ENCODE data around the gene ZFYVE9.

Gene ZFYVE9

GRCh38 chr1:52112489-52112888, 29.4 kb upstream of the ZFYVE9 start:
- no peak for TF ChIP-seq CTCF (IDR thresholded peaks at IDR 0.05; ENCODE audit: borderline replicate concordance, insufficient read depth, low read depth, low read length)
- no peak overlapping the region for H3K4me3 ChIP-seq (ENCODE audit: low read depth, low read length)

- TF ChIP-seq CTCF (IDR thresholded peaks at IDR 0.05; ENCODE audit: borderline replicate concordance, insufficient read depth, low read depth, low read length) = no peak
- no peak overlapping the region for H3K4me3 ChIP-seq (ENCODE audit: low read depth, low read length)
Measured at GRCh38 chr1:52119301-52120079, 22.4 kb upstream of the ZFYVE9 start.

GRCh38 chr1:52122384-52122783, 19.5 kb upstream of the ZFYVE9 start:
- no peak overlapping the region for H3K4me3 ChIP-seq (ENCODE audit: low read depth, low read length)
- TF ChIP-seq CTCF (IDR thresholded peaks at IDR 0.05; ENCODE audit: borderline replicate concordance, insufficient read depth, low read depth, low read length) = no peak

- no peak for TF ChIP-seq CTCF (IDR thresholded peaks at IDR 0.05; ENCODE audit: borderline replicate concordance, insufficient read depth, low read depth, low read length)
Measured at GRCh38 chr1:52123622-52124021, 18.3 kb upstream of the ZFYVE9 start.

GRCh38 chr1:52125736-52126359, 16.0 kb upstream of the ZFYVE9 start:
- TF ChIP-seq CTCF (IDR thresholded peaks at IDR 0.05; ENCODE audit: borderline replicate concordance, insufficient read depth, low read depth, low read length) = no peak

More at GRCh38 chr1:52123622-52124021, 18.3 kb upstream of the ZFYVE9 start:
- H3K4me3 ChIP-seq (ENCODE audit: low read depth, low read length) = no peak overlapping the region

GRCh38 chr1:52127181-52128180, 14.4 kb upstream of the ZFYVE9 start:
- peak; percentile 56; the same call in 1 of the 2 replicates for TF ChIP-seq CTCF (IDR thresholded peaks at IDR 0.05; ENCODE audit: borderline replicate concordance, insufficient read depth, low read depth, low read length)
- H3K4me3 ChIP-seq (ENCODE audit: low read depth, low read length) = no peak overlapping the region

More at GRCh38 chr1:52125736-52126359, 16.0 kb upstream of the ZFYVE9 start:
- H3K4me3 ChIP-seq (ENCODE audit: low read depth, low read length) = no peak overlapping the region

Measured in GM12875 (cell line).